GM18873 (cell line): ENCODE data around the gene NFIA.
"Not testable (repeated sequence)": the region's sequence is repeated elsewhere in the genome, so short reads cannot be mapped to it uniquely, and the experiment has no call there.

ENCODE experiments used
- ATAC-seq: cut with Tn5 transposase; IDR thresholded peaks from one replicate; pipeline ENCODE4 v1.9.1; 2021; ENCODE audit warnings: mild to moderate bottlenecking, moderate library complexity, moderate number of reproducible peaks; ENCODE audit not compliant: unreplicated experiment, low FRiP score

Gene NFIA

DNA sequence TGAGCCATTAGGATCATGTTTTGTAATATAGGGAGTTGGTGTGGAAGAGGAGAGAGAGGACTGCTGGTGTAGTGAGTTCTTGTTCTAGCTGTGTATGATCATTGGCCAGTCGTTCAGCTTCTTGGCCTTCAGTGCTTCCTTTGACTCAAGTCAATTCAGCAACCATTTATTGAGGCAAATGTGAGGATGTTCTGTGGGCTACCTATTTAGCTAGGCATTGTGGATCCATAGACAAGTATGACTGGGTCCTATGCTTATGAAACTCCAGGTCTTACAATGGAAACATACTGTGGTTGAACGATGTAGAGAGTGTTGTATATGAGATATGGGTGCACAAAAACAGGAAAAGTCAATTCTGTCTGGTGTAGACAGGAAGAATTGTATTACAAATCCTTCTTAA lies 41.7 kb downstream of the NFIA start:
- ATAC-seq = no peak

DNA sequence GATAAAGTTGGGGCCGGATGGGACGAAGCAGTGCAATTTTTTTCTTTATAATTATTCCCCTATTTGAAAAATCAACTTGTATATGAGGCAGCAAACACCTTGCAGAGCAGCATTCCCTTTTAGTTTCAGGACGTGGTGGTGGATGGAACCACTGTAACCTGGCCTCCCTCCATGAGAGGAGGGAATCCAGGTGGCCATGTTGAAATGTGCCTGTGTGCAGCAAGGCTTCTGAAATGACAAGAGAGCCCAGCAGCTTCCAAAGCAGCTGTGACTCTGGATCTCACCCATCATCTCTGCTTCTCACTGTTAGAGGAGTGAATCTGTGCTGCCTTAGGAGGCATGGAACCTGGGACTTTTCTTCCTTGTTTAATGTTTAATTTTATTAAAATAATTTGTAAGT lies 42.3 kb downstream of the NFIA start:
- no peak for ATAC-seq

DNA sequence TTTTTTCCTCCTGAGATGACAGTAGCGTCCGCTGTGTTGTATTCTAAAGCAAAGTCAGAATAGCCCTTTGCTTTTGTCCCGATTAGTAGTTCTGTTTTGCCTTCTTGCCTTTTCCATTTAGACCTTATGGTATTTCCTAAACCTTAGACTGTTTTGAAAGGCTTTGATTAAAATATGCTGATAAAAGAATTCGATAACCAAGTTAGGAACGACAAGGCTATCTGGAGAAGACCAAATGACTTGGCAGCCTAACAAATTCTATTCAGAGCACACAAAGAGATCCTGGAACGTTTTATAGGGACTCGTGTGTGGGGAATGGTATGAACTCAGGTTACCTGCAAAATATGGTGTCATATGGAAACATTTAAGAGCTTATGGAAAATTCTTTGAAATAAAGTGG lies 42.9 kb downstream of the NFIA start:
- no peak for ATAC-seq

DNA sequence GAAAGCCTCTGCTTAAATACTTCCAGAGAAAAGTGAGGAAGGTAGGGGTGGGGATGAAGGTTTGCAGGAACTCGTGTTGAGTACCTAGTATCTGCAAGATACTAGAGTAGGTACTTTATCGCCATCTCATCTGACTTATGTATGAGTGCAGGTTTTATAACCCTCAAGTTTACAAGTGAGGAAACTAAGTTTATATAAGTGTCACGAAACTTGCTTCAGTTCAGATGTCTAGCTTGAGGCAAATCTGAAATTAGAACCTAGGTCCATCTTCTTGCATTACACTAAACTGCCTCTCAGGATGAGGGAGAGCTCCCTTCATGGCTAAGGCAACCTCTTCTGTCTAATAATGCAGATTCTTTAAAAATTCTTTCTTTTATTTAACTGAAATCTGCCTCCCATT lies 43.5 kb downstream of the NFIA start:
- ATAC-seq = no peak

DNA sequence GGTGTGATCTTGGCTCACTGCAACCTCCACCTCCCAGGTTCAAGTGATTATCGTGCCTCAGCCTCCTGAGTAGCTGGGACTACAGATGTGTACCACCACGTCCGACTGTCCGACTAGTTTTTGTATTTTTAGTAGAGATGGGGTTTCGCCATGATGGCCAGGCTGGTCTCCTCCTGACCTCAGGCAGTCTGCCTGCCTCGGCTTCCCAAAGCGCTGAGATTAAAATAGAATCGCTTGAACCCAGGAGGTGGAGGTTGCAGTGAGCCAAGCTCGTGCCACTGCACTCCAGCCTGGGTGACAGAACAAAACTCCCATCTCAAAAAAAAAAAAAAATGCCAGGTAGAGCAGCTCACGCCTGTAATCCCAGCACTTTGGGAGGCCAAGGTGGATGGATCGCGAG lies 44.5 kb downstream of the NFIA start:
- ATAC-seq = not testable (repeated sequence)

DNA sequence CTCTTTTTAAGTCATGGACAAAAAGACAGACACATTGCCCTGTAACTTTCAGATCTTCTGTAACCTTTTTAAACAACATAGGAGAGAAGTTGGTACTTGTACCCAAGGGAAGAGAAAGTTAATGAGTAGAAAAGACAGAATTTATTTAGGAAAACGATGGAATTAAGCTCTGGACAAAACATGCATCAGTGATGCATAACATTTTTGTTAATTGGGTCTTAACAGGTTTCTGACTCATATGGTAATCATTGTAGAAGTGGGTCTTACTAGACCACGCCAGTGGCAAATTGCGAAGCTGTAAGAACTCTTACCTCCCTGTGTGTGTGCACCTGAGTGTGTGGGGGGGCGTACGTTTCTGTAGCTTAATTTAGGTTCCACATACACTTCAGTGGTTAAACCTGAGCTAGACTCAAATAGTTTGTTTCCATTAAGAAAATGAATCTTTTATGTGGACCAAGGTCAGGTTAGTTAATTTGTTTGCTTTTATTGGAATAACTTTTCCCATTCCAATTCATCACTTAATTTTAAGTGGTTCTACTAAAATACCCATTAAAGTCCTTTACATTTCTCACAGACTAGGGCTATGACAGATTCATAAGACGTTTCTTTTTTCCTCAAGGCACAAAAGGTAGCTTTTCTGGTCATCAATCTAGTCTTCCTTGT lies 48.1 kb downstream of the NFIA start:
- ATAC-seq = no peak

DNA sequence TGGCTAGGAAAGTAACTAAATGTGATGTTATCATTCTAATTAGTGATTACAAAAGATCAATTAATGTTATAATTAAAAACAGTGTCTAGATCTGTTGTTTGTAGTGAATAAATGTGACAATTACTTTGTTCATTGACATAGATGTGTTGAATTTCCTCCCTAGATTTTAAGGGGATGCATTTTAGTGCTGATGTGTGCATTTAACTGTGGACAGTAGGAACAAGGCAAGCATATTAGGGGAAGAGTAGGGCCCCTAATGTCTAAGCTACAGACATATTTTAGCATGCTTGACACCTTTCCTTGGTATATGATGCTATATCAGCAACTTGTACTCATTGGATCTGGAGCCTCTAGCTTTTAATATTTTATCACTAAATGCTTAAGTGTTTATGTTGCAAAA lies 48.9 kb downstream of the NFIA start:
- no peak for ATAC-seq

DNA sequence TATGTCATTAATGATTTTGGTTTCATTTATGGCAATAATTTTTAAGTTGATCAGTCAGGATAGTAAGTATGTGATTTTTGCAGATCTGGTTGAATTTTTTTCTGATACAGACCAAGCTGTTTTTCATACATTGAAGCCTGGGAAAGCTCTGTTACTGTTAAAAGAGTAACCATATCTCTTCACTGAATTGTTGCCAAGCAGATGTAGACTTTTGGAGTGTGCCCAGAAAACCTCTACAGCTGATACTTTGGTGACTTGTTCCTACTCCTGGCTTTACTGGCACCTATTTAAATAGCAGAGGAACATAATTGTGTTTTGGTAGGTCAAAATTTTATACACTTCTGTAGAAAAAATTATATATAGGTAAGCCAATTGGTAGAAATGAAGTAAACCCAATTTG lies 49.4 kb downstream of the NFIA start:
- no peak for ATAC-seq

DNA sequence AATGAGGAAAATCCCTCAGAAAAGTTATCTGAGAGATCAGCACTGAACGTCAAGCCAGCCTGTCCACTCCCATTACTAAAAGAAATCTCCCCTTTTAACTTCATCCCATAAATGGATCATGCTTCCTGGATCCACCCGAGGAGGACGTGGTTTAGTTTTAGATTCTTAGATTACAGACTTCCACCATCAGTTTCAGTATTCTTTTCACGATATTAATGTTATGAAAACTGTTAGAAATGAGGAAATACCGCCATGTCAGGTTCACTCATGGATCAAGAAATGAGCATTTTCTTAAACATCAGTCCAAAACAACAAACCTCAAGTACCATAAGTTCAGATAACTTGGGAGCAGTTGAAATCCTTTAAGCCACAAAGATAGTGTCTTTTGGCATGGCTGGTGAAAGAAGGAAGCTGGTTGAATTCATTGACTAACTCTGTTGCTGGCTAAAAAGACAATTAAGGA lies 49.8 kb downstream of the NFIA start:
- no peak for ATAC-seq

DNA sequence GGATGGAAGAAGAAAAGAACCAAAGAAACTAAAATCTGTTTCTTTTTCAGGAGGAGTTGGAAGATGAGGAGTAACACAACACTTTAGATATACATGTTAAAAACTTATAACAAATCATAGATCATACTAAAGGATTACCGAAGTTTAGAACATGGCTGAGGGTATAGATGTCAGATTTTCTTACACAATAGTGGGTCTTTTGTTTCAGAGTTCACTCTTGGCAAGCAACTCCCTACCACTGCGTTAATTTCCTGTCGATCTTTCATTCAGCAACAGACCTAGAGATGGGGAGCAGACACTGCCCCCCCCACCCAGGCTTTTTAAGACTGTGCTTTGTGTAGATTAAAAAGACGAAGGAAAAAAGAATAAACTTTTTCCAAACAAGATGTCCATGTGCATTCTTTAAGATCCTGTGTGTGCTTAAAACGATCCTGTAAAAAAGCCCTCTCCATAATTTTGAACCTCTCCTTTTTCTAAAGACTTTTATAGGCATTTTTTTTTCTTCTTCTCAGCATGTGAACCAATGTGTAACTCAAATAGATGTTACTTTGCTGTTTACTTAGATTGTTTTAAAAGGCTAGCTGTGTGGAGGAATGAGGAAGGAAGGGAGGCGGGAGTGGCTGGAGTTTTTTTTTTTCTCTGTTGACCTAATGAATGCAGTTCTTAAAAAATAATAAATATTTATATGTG lies 50.4 kb downstream of the NFIA start:
- no peak for ATAC-seq

DNA sequence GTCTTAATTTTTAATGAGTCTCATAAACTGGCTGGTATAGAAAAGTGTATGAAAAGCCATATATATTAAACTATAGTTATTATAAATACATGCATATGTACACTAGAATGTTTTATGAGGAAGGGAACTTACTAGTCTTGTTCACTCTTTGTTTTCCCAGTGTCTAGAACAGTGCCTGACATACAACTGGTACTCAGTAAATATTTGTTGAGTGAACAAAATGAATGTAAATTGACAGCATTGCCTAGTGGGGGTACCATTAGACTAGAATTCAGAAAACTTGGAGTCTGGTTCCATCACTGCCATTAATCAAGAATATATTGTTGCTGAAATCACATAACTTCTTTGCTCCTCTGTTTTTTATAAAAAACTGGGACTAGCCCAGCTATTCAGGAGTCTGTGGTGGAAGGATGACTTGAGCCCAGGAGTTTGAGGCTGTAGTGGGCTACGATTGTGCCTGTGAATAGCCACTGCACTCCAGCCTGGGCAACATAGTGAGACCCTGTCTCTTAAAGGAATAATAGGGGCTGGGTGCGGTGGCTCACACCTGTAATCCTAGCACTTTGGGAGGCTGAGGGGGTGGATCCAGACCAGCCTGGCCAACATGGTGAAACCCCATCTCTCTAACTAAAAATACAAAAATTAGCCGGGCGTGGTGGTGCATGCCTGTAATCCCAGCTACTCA lies 51.1 kb downstream of the NFIA start:
- no peak for ATAC-seq

DNA sequence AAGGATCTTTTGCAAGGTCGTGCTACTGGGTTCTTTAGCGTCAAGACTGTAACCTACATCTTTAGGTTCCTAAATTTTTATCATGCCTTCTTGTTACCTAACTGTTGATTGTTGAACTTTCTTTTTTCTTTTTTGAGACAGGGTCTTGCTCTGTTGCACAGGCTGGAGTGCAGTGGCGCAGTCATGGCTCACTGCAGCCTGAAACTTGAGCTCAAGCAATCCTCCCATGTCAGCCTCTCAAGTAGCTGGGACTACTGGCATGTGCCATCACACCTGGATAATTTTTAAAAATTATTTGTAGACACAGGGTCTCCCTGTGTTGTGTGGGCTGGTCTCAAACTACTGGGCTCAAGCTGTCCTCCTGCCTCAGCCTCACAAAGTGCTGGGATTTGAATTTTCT lies 52.9 kb downstream of the NFIA start:
- no peak for ATAC-seq

DNA sequence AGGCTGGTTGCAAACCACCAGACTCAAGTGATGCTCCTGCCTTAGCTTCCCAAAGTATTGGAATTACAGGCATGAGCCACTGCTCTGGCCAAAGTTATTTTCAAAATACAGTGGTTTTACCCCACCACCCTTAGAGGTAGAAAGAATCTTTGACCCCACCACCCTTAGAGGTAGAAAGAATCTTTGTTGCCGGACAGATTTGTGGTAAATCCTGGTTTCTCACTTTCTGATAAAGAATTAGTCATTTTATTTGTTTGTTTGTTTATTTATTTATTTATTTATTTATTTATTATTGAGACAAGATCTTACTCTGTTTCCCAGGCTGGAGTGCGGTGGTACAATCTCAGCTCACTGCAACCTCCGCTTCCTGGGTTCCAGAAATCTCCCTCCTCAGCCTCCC lies 55.9 kb downstream of the NFIA start:
- no peak for ATAC-seq

DNA sequence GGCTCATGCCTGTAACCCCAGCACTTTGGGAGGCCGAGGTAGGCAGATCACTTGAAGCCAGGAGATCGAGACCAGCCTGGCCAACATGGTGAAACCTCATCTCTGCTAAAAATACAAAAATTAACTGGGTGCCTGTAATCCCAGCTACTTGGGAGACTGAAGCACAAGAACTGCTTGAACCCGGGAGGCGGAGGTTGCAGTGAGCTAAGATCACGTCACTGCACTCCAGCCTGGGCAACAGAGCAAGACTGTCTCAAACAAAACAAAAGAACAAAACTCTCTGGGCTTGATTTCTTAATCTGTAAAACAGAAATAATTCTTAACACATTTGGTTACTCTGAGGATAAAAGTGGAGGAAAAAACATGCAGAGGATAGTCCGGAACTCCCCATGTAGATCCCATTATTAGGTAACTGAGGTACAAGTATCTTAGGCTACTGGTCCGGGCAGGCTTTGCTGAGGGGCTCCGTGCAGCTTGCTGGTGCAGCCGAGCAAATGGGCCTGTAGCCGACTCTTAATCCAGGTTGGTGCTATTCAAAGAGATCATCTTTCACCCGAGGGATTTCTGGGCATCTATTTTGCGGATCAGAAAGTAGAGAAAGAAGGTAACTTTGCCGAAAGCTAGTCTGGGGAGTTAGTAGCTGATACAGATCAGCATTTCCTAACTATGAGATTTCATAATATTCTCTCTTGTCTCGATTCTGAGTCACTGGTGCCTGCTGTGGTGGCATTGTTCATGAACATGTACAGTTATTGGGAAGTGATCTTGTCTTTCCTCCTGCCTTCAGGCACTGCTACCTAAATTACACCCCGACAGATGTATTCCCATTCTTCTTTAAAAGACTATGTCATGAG lies 56.8 kb downstream of the NFIA start:
- ATAC-seq = no peak

DNA sequence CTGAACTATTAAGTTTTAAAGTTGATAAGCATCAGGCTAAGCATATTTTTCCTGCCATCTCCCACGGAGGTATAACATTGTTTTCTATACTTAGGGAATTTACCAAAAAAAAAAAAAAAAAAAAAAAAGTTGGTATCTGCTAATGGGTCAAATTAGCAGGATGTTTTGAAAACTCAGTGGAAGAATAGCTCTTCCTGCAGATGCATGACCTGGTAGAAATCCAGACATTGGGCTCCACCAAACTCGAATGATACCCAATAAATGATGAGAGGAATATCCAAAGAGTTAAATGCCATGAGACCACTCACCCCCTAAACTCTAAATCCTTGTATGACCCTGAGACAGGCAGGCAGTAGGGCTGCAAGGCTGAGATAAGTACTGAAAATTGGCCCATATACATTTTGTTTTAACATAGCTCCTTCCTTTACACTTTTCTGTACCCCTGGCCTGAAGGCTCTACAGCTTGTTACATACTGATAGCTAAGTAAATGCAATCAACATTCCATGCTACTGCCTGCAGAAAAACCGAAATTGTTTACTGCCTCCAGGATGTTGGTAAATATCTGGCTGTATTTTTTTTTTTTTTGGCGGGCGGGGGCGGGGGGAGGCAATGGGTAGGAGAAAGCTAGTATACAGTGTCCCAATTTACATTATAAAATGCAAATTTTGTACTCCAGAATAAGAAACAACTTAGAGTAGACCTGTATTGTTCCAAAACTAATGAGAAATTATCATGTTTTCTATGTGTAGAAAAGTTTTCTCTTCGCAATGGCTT lies 57.6 kb downstream of the NFIA start:
- no peak for ATAC-seq

DNA sequence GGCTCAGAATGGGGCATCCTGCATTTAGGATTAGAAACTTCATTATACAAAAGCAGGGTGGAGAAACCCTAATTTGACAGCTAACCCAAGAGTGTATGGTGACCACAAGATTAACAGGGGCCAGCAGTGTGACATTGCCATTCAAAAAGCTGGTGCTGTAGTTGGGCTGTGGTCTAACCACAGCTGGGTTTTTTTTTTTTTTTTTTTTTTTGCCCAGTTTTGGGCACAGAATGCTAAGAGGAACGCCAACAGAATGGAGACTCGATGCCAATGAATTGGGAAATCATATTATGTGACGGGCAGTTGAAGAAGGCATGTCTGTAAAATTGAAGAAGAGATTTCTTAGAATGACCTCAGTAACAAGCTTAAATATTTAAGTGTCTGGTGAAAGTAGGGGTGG lies 58.4 kb downstream of the NFIA start:
- no peak for ATAC-seq

DNA sequence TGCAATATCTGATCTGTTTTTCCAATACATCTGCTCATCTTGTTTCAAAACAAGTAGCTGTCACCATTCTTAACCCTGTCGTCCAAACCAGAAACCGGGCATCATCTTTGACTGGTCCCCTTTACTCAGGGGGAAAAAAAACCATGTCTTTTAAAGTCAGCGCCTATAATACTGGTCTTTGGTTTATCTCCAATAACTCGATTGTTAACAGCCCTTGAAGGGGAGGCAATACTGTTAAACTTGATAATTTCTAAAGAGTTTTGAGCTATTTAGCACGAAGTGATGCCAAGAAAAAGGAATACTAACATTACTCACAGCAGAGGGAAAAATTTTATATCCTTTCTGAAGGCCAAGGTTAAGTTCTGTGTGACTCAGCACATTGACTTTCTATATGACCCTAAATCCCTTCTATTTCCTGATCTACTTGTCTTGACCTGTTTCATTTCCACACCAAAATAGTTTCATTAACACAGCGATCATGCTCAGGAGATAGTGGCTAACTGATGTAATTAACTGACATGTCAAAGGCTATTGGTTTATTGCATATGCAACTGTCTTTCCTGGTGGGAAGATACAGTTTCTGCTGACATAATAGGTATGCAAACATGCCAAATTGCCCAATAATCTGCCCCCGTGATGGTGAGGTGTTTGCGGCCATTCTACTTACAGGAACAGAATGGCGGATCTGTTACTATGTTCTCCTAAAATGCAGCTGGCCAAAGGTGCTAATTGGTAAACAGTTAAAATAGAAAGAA lies 59.1 kb downstream of the NFIA start:
- no peak for ATAC-seq

DNA sequence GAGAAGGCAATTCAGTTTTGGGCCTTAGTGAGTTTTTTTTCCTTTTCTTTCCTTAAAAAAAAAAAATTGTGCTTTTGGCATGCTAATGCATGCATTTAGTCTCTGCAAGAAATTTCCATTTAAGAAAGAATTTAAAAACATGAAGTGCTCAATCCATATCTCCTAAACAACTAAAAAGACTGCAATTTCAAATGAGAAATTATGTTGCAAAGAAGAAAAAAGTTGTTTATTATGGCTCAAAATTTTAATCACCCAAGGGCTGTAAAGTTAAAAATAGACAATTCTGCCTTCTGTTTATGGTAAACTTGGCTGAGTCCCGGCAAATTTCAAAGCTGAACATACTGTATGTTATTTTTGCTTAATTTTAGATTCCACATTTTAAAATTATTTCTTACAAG lies 59.7 kb downstream of the NFIA start:
- no peak for ATAC-seq

DNA sequence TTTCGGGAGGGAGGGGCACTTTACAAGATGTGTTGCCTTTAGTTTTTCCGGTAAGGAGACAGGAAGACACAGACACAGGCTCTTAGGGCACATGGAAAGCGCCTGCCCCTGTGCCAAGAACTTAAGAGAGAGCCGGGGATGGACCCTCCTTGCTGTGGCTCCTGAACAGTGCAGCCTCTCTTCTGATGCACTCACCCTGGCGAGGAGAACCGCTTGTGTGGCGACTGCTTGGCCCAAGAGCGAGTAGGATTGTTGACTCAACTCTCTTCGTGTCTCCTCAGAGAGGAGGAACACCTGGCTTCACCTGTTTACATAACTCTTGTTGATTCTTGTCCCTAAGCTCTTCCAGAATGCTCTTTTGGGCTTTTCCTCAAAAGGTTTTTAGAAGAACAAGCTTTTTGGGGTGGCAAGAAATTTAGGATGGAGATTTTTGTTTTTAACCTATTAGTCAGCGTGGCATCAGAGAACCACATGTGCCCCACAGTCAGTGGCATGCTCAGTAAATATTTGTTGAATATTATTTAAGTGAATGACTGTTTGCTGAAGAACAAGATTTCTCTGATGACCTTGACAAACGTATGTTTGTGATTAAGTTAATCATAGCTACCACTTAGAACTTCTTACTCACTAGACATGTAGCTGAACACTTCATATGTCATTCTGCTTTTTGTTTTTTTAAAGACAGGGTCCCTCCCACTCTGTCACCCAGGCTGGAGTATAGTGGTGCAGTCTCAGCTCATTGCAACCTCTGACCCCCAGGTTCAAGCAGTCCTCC lies 60.6 kb downstream of the NFIA start:
- ATAC-seq = no peak
